Effector memory CD4-positive, alpha-beta T cell (primary cell): ENCODE results near the gene KLK2.

Experiments
- DNase-seq, 3 donors: peaks; one replicate each; pipeline ENCODE4 v3.0.0-alpha.2; 2020
- H3K27ac ChIP-seq: 2 replicates; pipeline ENCODE4 v1.7.0; 2013; ENCODE audit warnings: mild to moderate bottlenecking, low read length, moderate library complexity; ENCODE audit not compliant: insufficient read depth, poor library complexity, severe bottlenecking
- H3K27me3 ChIP-seq: replicated peaks from 2 replicates; pipeline ENCODE4 v1.7.0; 2013; ENCODE audit warnings: mild to moderate bottlenecking, low read length; ENCODE audit not compliant: insufficient read depth, control insufficient read depth, poor library complexity, severe bottlenecking
- H3K36me3 ChIP-seq: 2 replicates; pipeline ENCODE4 v1.7.0; 2013; ENCODE audit warnings: mild to moderate bottlenecking, low read length, moderate library complexity; ENCODE audit not compliant: control insufficient read depth, insufficient read depth
- H3K4me1 ChIP-seq: 2 replicates; pipeline ENCODE4 v1.7.0; 2013; ENCODE audit warnings: low read length, mild to moderate bottlenecking; ENCODE audit not compliant: control insufficient read depth, insufficient read depth, poor library complexity, severe bottlenecking
- H3K4me3 ChIP-seq: 2 replicates; pipeline ENCODE4 v1.7.0; 2013; ENCODE audit warnings: low read length, low read depth, mild to moderate bottlenecking; ENCODE audit not compliant: insufficient read depth, poor library complexity, severe bottlenecking
- H3K9me3 ChIP-seq: 2 replicates; pipeline ENCODE4 v1.7.0; 2013; ENCODE audit warnings: mild to moderate bottlenecking, low read length, moderate library complexity; ENCODE audit not compliant: control insufficient read depth

The KLK2 gene

GRCh38 chr19:50906217-50906616 lies 33.0 kb downstream of the KLK2 start:
- H3K4me1 ChIP-seq, result peaks cover 7% of the 10 kb centered on the region
- no peaks in the 10 kb centered on the region for H3K36me3 ChIP-seq
- H3K27ac ChIP-seq, result no peak overlapping the region
- DNase-seq, result no peak
- no peak overlapping the region for H3K4me3 ChIP-seq
- no peaks in the 10 kb centered on the region for H3K9me3 ChIP-seq
- H3K27me3 ChIP-seq, result peaks cover 18% of the 10 kb centered on the region

GRCh38 chr19:50908336-50908735 lies 35.1 kb downstream of the KLK2 start:
- Histone ChIP-seq H3K27me3 (peaks cover 18% of the 10 kb centered on the region), H3K27ac (no peak overlapping the region), H3K4me1 (peaks cover 7% of the 10 kb centered on the region), H3K9me3 (no peaks in the 10 kb centered on the region), H3K4me3 (no peak overlapping the region), H3K36me3 (no peaks in the 10 kb centered on the region)
- DNase-seq, result no peak

- Histone ChIP-seq H3K36me3 (no peaks in the 10 kb centered on the region), H3K9me3 (no peaks in the 10 kb centered on the region), H3K27ac (no peak overlapping the region), H3K4me3 (no peak overlapping the region), H3K27me3 (peaks cover 18% of the 10 kb centered on the region), H3K4me1 (peaks cover 7% of the 10 kb centered on the region)
- no peak for DNase-seq
Measured at GRCh38 chr19:50909240-50910070, 36.2 kb downstream of the KLK2 start.

GRCh38 chr19:50910722-50911121 lies 37.5 kb downstream of the KLK2 start:
- no peak for DNase-seq
- H3K4me3 ChIP-seq, result no peak overlapping the region
- H3K27me3 ChIP-seq, result peaks cover 18% of the 10 kb centered on the region
- H3K9me3 ChIP-seq, result no peaks in the 10 kb centered on the region
- peaks cover 7% of the 10 kb centered on the region for H3K4me1 ChIP-seq
- no peaks in the 10 kb centered on the region for H3K36me3 ChIP-seq
- no peak overlapping the region for H3K27ac ChIP-seq

- Histone ChIP-seq H3K27ac (no peak within 1 kb of the TSS), H3K27me3 (peaks cover 18% of the 10 kb centered on the region), H3K9me3 (no peaks in the 10 kb centered on the region), H3K36me3 (no peaks in the 10 kb centered on the region), H3K4me1 (peaks cover 7% of the 10 kb centered on the region), H3K4me3 (no peak within 1 kb of the TSS)
- DNase-seq, result no peak
Measured at GRCh38 chr19:50911206-50912101, 38.2 kb downstream of the KLK2 start, which contains the start of gene KLK4. Gene KLK4, minus strand, starts transcription at chr19:50911395. Its CDS starts 657 bp downstream, at chr19:50910738.

- Histone ChIP-seq H3K9me3 (no peaks in the 10 kb centered on the region), H3K4me3 (no peak overlapping the region), H3K27ac (no peak overlapping the region), H3K36me3 (no peaks in the 10 kb centered on the region), H3K27me3 (peaks cover 18% of the 10 kb centered on the region), H3K4me1 (peaks cover 7% of the 10 kb centered on the region)
- no peak for DNase-seq
Measured at GRCh38 chr19:50912102-50912599, 38.9 kb downstream of the KLK2 start.

GRCh38 chr19:50912727-50913716 lies 39.8 kb downstream of the KLK2 start:
- H3K9me3 ChIP-seq, result no peaks in the 10 kb centered on the region
- no peaks in the 10 kb centered on the region for H3K36me3 ChIP-seq
- H3K4me1 ChIP-seq, result peaks cover 7% of the 10 kb centered on the region
- peaks cover 16% of the 10 kb centered on the region for H3K27me3 ChIP-seq
- DNase-seq, result no peak
- H3K4me3 ChIP-seq, result no peak overlapping the region
- no peak overlapping the region for H3K27ac ChIP-seq

- Histone ChIP-seq H3K36me3 (no peaks in the 10 kb centered on the region), H3K27me3 (no peaks in the 10 kb centered on the region), H3K27ac (no peak overlapping the region), H3K4me1 (no peaks in the 10 kb centered on the region), H3K9me3 (no peaks in the 10 kb centered on the region), H3K4me3 (no peak overlapping the region)
- no peak for DNase-seq
Measured at GRCh38 chr19:50916069-50916468, 42.8 kb downstream of the KLK2 start.
